Stimulated activated naive B cell treated with anti-CD40 and anti-IgM and Interleukin-4, amounts not matched to agents 10 μg/mL and 1 μg/mL and 100 μg/mL, for 72 hours (primary cell): ENCODE measurements around the gene ARHGAP8.
A peak's percentile ranks its signal among the peaks of the same experiment; 100 is the strongest.
"Not testable (repeated sequence)": the region's sequence is repeated elsewhere in the genome, so short reads cannot be mapped to it uniquely, and the experiment has no call there.

Experiments
- ATAC-seq, 2 donors: fragments of 150-1000 bp; cut with Tn5 transposase; replicated peaks; 2 replicates each; pipeline ENCODE4 v1.10.0; 2021; ENCODE audit warnings: moderate library complexity in 1 of 2
- DNase-seq: peaks from one replicate; pipeline ENCODE4 v3.0.0; 2021
- H3K27ac Mint-ChIP-seq: one replicate; pipeline ENCODE4 v1.8.0; 2022; ENCODE audit warnings: mild to moderate bottlenecking, mixed read lengths
- H3K27me3 Mint-ChIP-seq, 2 donors: one replicate each; pipeline ENCODE4 v1.8.0; 2022; ENCODE audit warnings: mixed read lengths in 2 of 2
- H3K36me3 Mint-ChIP-seq, 2 donors: one replicate each; pipeline ENCODE4 v1.8.0; 2022; ENCODE audit warnings: mixed read lengths in 2 of 2, mild to moderate bottlenecking in 1 of 2
- H3K4me1 Mint-ChIP-seq, 2 donors: one replicate each; pipeline ENCODE4 v1.8.0; 2022; ENCODE audit warnings: mixed read lengths in 2 of 2, mild to moderate bottlenecking in 1 of 2
- H3K4me3 Mint-ChIP-seq, 2 donors: one replicate each; pipeline ENCODE4 v1.8.0; 2022; ENCODE audit warnings: mild to moderate bottlenecking in 2 of 2, mixed read lengths in 2 of 2, moderate library complexity in 1 of 2
- H3K9me3 Mint-ChIP-seq, 2 donors: one replicate each; pipeline ENCODE4 v1.8.0; 2022; ENCODE audit warnings: mixed read lengths in 2 of 2, mild to moderate bottlenecking in 1 of 2

Gene ARHGAP8

GRCh38 chr22:44892803-44893730 lies 140.7 kb downstream of the ARHGAP8 start:
- Mint-ChIP-seq H3K36me3 (no peaks in the 10 kb centered on the region), H3K9me3 (no peaks in the 10 kb centered on the region), H3K27ac (peak overlapping the region; percentile 56), H3K4me1 (no peaks in the 10 kb centered on the region), H3K4me3 (no peak overlapping the region), H3K27me3 (no peaks in the 10 kb centered on the region)
- DNase-seq = no peak
- ATAC-seq = no peak

DNA sequence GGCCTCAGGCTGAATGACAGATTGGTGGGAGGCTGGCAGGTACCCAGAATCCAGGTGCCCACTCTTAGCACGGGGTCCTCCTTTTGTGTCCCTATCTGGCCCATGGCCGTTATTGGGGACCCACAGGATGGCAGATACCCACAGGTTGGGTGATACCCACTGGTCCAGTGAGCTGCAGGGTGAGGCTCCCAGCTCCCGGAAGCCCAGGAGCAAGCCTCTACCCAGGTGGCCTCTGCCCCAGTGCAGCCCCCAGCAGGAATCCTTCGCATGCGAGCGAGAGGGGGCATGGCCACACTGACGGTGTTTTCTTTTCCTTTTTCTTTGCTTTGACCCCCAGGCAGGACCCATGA lies 141.3 kb downstream of the ARHGAP8 start:
- H3K27ac Mint-ChIP-seq = no peak overlapping the region
- no peaks in the 10 kb centered on the region for H3K9me3 Mint-ChIP-seq
- ATAC-seq (no peak), DNase-seq (no peak)
- H3K36me3 Mint-ChIP-seq = no peaks in the 10 kb centered on the region
- H3K4me3 Mint-ChIP-seq = no peak overlapping the region
- H3K27me3 Mint-ChIP-seq = no peaks in the 10 kb centered on the region
- no peaks in the 10 kb centered on the region for H3K4me1 Mint-ChIP-seq

DNA sequence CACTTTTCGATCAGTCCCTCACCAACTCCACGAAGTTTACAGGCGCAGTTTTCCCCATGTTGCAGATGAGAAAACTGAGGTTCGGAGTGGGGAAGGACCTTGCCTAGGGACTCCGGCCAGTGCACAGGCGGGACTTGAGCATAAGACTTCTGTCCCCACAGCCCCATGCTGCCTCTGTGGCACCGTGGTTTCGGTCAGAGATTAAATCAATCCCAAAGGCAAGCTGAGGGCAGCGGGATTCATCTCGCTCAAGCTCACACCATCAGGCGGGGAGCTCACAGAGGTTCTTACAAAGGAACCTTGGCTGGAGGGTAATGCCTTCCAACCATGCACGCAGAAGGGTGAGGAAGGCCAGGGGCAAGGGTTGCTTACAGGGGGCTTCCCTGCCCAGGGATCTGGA lies 141.9 kb downstream of the ARHGAP8 start:
- DNase-seq (no peak), ATAC-seq (no peak)
- no peaks in the 10 kb centered on the region for H3K27me3 Mint-ChIP-seq
- H3K36me3 Mint-ChIP-seq = no peaks in the 10 kb centered on the region
- H3K4me3 Mint-ChIP-seq = no peak overlapping the region
- no peaks in the 10 kb centered on the region for H3K9me3 Mint-ChIP-seq
- H3K27ac Mint-ChIP-seq = no peak overlapping the region
- H3K4me1 Mint-ChIP-seq = no peaks in the 10 kb centered on the region

- no peak for ATAC-seq
- H3K4me1 Mint-ChIP-seq = no peaks in the 10 kb centered on the region
- H3K9me3 Mint-ChIP-seq = no peaks in the 10 kb centered on the region
- H3K27me3 Mint-ChIP-seq = no peaks in the 10 kb centered on the region
- no peak for DNase-seq
- no peak overlapping the region for H3K4me3 Mint-ChIP-seq
- H3K27ac Mint-ChIP-seq = no peak overlapping the region
- no peaks in the 10 kb centered on the region for H3K36me3 Mint-ChIP-seq
These were observed 142.4 kb downstream of the ARHGAP8 start for GRCh38 chr22:44894782-44895181.

DNA sequence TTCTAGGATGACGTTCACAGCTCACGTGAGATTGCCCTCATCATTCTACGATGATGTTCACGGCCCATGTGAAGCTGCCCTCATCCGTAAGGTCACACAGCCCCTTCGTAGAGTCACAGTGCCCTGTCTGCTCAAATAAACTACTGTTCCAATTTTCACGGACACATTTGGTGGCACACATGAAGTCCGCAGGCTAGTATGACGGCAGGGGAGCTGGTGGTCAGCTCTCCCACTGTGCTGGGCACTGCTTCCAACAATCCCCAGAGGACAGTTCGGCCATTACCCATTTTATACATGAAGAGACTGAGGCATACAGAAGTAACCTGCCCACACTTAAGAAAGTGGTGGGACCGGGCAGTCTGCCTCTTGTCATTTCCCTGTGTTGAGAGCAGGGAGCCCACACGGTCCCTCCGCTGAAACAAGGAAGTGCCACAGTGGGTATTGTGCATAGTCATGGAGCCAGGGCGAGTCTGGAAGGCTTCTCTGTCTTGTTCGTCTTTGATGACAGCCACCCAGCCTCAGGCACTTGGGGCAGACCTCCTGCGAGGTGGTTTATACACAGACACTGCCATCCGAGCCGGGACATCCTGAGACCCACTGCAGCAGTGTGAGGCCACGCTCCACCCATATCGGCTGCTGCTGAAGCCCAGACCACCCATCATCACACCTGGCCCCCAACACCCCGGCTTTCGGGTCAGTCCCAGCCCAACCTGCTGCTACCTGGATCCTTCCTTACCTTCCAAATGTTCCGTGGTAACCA lies 143.1 kb downstream of the ARHGAP8 start:
- Mint-ChIP-seq H3K4me3 (no peak overlapping the region), H3K27ac (no peak overlapping the region), H3K27me3 (no peaks in the 10 kb centered on the region), H3K9me3 (no peaks in the 10 kb centered on the region), H3K4me1 (no peaks in the 10 kb centered on the region), H3K36me3 (no peaks in the 10 kb centered on the region)
- DNase-seq = no peak
- no peak for ATAC-seq

DNA sequence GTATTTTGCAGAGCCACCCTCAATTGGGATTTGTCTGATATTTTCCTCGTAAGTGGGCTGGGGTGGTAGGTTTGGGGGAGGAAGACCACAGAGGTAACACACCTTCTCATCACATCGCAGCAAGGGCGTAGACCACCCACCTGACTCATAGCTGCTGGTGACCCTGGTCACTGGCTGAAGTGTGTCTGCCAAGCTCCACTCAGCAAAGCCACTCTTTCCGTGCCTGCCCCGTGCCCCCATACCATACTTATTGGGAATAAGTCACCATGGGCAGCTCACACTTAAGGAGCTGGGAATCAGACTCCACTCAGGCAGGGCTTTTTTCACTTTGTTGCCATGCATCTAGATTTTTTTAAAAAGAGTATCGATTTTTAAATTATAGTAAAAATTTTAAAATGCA lies 145.9 kb downstream of the ARHGAP8 start:
- H3K27me3 Mint-ChIP-seq = peaks cover 0 to 4% of the 10 kb centered on the region in 2 donors
- H3K4me1 Mint-ChIP-seq = no peaks in the 10 kb centered on the region
- no peak overlapping the region for H3K4me3 Mint-ChIP-seq
- ATAC-seq = no peak
- H3K36me3 Mint-ChIP-seq = no peaks in the 10 kb centered on the region
- H3K27ac Mint-ChIP-seq = no peak overlapping the region
- peaks cover 6 to 9% of the 10 kb centered on the region in 2 donors for H3K9me3 Mint-ChIP-seq
- DNase-seq = no peak

- no peak overlapping the region for H3K4me3 Mint-ChIP-seq
- H3K36me3 Mint-ChIP-seq = no peaks in the 10 kb centered on the region
- H3K4me1 Mint-ChIP-seq = no peaks in the 10 kb centered on the region
- peaks cover 8 to 9% of the 10 kb centered on the region in 2 donors for H3K9me3 Mint-ChIP-seq
- peaks cover 18 to 19% of the 10 kb centered on the region in 2 donors for H3K27me3 Mint-ChIP-seq
- no peak overlapping the region for H3K27ac Mint-ChIP-seq
- ATAC-seq (no peak), DNase-seq (no peak)
These were observed 148.9 kb downstream of the ARHGAP8 start for GRCh38 chr22:44901301-44901700.

- H3K27me3 Mint-ChIP-seq = peaks cover 18 to 19% of the 10 kb centered on the region in 2 donors
- not testable (repeated sequence) for H3K9me3 Mint-ChIP-seq, ATAC-seq, H3K4me3 Mint-ChIP-seq, H3K27ac Mint-ChIP-seq, H3K4me1 Mint-ChIP-seq, DNase-seq, H3K36me3 Mint-ChIP-seq
These were observed 150.8 kb downstream of the ARHGAP8 start for GRCh38 chr22:44903164-44903563.

DNA sequence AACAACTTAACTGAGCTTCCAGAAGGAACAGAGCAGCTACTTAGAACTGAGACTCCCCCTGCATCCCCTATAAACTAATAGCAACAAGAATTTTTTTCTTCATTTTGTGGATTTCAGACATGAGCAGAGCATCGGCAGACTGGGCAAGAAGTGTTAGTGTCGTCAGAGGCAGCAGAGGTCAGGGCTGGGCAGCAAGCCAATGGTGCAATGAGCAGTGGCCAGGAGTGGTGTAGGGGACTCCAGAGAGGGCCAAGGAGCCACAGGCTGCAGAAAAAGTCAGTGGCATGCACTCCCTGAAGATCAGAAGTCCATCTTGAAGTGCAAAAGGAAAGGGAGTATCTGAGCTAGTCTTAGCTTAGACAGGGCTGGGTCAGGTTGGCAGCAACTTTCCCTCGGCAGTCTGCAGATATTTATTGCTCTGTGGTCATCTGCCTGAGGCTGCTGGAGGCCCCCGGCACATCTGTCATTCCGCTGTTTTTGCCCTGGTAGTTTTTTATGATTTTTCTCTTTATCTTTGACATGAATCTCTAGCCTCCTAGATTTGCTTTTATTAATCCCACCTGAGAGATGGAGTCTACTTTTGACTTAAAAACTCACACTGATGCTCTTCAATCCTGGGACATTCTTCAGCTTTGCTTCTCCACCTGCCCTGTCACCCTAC lies 152.2 kb downstream of the ARHGAP8 start:
- peaks cover 19 to 20% of the 10 kb centered on the region in 2 donors for H3K27me3 Mint-ChIP-seq
- H3K9me3 Mint-ChIP-seq = peaks cover 8 to 10% of the 10 kb centered on the region in 2 donors
- H3K4me3 Mint-ChIP-seq, DNase-seq, ATAC-seq, H3K4me1 Mint-ChIP-seq, H3K27ac Mint-ChIP-seq, H3K36me3 Mint-ChIP-seq: not testable (repeated sequence)

DNA sequence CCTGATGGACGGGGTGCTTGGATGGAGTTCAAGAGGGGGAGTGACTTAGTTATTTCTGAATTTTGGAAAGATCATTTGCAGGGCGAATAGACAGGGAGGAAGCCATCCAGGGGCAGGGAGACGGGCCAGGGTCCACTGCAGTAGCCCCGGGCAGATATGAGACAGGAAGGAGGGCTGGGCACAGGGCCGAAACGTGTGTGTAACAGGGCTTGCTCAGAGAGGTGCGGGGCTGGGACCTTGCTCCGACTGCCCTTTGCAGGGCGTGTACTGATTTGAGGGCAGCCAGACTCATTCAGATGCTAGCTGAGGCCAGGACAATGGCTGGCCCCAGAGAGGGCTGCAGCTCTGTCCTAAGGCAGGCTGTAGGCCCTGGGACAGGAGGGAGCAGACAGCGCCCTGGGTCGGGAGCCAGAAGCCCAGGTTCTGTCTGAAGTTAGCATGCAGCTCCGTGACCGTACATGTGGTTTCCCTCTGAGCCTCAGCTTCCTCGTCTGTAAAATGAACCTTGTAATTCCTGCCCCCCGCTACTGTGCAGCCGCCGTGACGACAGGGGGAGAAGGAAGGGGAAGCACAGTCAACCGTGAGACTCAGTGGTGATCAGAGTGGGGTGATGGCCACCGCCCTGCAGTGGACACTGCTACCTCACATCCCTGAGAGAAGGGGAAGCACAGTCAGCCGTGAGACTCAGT lies 154.0 kb downstream of the ARHGAP8 start:
- H3K27ac Mint-ChIP-seq = no peak overlapping the region
- peaks cover 19 to 23% of the 10 kb centered on the region in 2 donors for H3K27me3 Mint-ChIP-seq
- peaks cover 0 to 3% of the 10 kb centered on the region in 2 donors for H3K36me3 Mint-ChIP-seq
- H3K4me1 Mint-ChIP-seq = no peaks in the 10 kb centered on the region
- no peak overlapping the region for H3K4me3 Mint-ChIP-seq
- H3K9me3 Mint-ChIP-seq = peaks cover 17 to 23% of the 10 kb centered on the region in 2 donors
- no peak for ATAC-seq
- DNase-seq = no peak

DNA sequence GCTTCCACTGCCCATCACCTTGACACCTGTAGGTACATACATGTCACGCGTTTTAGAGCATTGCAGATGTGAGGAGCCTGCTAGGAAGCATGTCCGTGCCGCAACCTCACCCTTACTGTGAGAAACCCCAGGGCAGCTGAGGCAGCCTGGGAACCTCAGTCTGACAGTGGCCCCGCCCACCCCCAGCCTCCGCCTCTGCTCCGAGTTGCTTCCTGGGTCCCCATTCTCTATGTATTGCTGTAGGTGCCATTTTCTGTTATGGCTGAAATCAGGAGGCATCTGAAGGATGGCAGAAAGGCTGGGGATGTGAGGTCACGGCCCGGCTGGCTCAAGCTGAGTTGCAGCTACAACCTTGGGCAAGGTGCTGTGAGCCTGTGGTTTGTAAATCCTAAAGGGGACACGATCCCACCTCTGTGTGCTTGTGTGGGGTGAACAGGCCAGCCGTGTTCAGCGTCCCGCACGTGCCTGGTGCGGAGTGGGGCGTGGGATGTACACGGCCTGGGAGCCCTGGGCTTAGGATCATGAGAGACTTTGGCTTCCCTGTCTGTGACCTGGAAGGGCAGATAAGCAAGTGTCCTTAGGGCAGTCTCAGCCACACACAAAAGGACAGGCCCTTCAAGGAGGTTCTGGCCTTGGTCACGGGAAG lies 154.7 kb downstream of the ARHGAP8 start:
- H3K9me3 Mint-ChIP-seq = peaks cover 20 to 30% of the 10 kb centered on the region in 2 donors
- H3K4me1 Mint-ChIP-seq = no peaks in the 10 kb centered on the region
- H3K4me3 Mint-ChIP-seq = no peak overlapping the region
- H3K36me3 Mint-ChIP-seq = peaks cover 0 to 6% of the 10 kb centered on the region in 2 donors
- DNase-seq = no peak
- no peak for ATAC-seq
- H3K27ac Mint-ChIP-seq = no peak overlapping the region
- H3K27me3 Mint-ChIP-seq = peaks cover 19 to 23% of the 10 kb centered on the region in 2 donors

GRCh38 chr22:44907765-44908737 lies 155.7 kb downstream of the ARHGAP8 start:
- DNase-seq (no peak), ATAC-seq (no peak)
- H3K36me3 Mint-ChIP-seq = peaks cover 0 to 8% of the 10 kb centered on the region in 2 donors
- H3K27ac Mint-ChIP-seq = no peak overlapping the region
- H3K27me3 Mint-ChIP-seq = peaks cover 20 to 28% of the 10 kb centered on the region in 2 donors
- no peak overlapping the region for H3K4me3 Mint-ChIP-seq
- H3K4me1 Mint-ChIP-seq = no peaks in the 10 kb centered on the region
- H3K9me3 Mint-ChIP-seq = peaks cover 23 to 27% of the 10 kb centered on the region in 2 donors

GRCh38 chr22:44909241-44909640 lies 156.9 kb downstream of the ARHGAP8 start:
- H3K4me1 Mint-ChIP-seq = no peaks in the 10 kb centered on the region
- H3K36me3 Mint-ChIP-seq = peaks cover 0 to 8% of the 10 kb centered on the region in 2 donors
- no peak overlapping the region for H3K4me3 Mint-ChIP-seq
- peaks cover 21 to 26% of the 10 kb centered on the region in 2 donors for H3K9me3 Mint-ChIP-seq
- ATAC-seq = no peak
- no peak overlapping the region for H3K27ac Mint-ChIP-seq
- DNase-seq = no peak
- peaks cover 19 to 24% of the 10 kb centered on the region in 2 donors for H3K27me3 Mint-ChIP-seq
